Spleen (tissue), 11 donors: Measurements from ENCODE around the gene TRAPPC12. TPM values are rescaled to one million over a fixed set of nuclear protein-coding genes. Genes with fewer than 3 reads are reported as not detected.

Experiments used
- DNase-seq: peaks from one replicate; pipeline ENCODE4 v3.0.0-alpha.2; 2020
- H3K27ac ChIP-seq, 8 donors: fragments of 200-600 bp; sonication (generic) in 7 of 8; 1 replicate in 4 of 8; 2 replicates in 4 of 8; pipeline versions ENCODE4 v1.5.0 to v1.8.0; 2016 to 2021; ENCODE audit warnings: inconsistent platforms in 4 of 8, mild to moderate bottlenecking in 4 of 8, moderate library complexity in 1 of 8
- H3K27me3 ChIP-seq, 7 donors: fragments of 200-600 bp; sonication (generic) in 6 of 7; replicated peaks in 1 of 7; 1 replicate in 4 of 7; 2 replicates in 3 of 7; pipeline versions ENCODE4 v1.5.0 to v1.8.0; 2016 to 2021; ENCODE audit warnings: inconsistent platforms in 3 of 7, mild to moderate bottlenecking in 1 of 7
- H3K36me3 ChIP-seq, 6 donors: fragments of 200-600 bp; sonication (generic) in 5 of 6; 1 replicate in 4 of 6; 2 replicates in 2 of 6; pipeline versions ENCODE4 v1.5.0 to v1.8.0; 2016 to 2021; ENCODE audit warnings: inconsistent platforms in 2 of 6
- H3K4me1 ChIP-seq, 6 donors: fragments of 200-600 bp; sonication (generic) in 5 of 6; 1 replicate in 3 of 6; 2 replicates in 3 of 6; pipeline versions ENCODE4 v1.5.0 to v1.8.0; 2016 to 2021; ENCODE audit warnings: inconsistent platforms in 3 of 6
- H3K4me3 ChIP-seq, 8 donors: fragments of 200-600 bp; sonication (generic) in 7 of 8; 1 replicate in 4 of 8; 2 replicates in 4 of 8; pipeline versions ENCODE4 v1.5.0 to v1.8.0; 2016 to 2021; ENCODE audit warnings: inconsistent platforms in 4 of 8, mild to moderate bottlenecking in 4 of 8, moderate library complexity in 2 of 8
- H3K9me3 ChIP-seq, 8 donors: fragments of 200-600 bp; sonication (generic) in 7 of 8; 1 replicate in 4 of 8; 2 replicates in 4 of 8; pipeline versions ENCODE4 v1.5.0 to v1.8.0; 2016 to 2021; ENCODE audit warnings: inconsistent platforms in 4 of 8
- CTCF ChIP-seq, 11 experiments: fragments of 200-600 bp in 7 of 11; fragments of 450-650 bp in 4 of 11; sonication (generic) in 4 of 11; IDR thresholded peaks in 8 of 11; conservative IDR thresholded peaks in 3 of 11; 1 replicate in 7 of 11; 2 replicates in 4 of 11; pipeline versions ENCODE4 v1.4.0 to v1.8.0; 2016 to 2021; ENCODE audit warnings: antibody characterized with exemption in 11 of 11, inconsistent platforms in 4 of 11, mild to moderate bottlenecking in 1 of 11
- POLR2A ChIP-seq, 3 donors: fragments of 450-650 bp; IDR thresholded peaks; one replicate each; pipeline ENCODE4 v1.5.1; 2017; ENCODE audit warnings: antibody characterized with exemption in 3 of 3, mild to moderate bottlenecking in 1 of 3
- POLR2AphosphoS5 ChIP-seq, 3 donors: sonication (generic); formaldehyde crosslinking; IDR thresholded peaks; one replicate each; pipeline ENCODE4 v1.5.1; 2017; ENCODE audit warnings: antibody characterized with exemption in 3 of 3
- WGBS, 5 donors: extraction: QIAGEN DNeasy Blood & Tissue Kit in 3 of 5; methylation state at CpG; one replicate each; pipeline versions ENCODE4 v1.1.5 to v1.1.7; 2013 to 2018; 5-methylcytosine and 5-hydroxymethylcytosine counted together
- intact Hi-C: fragments of 100-400 bp; cut with DNase I; formaldehyde crosslinking; loops from one replicate; pipeline ENCODE4 v1.15.0; 2023; ENCODE audit warnings: low total_unique reads
- polyA plus RNA-seq, 3 donors: library from polyadenylated mRNA; stranded (reverse); fragments of 200-250 nt; gene quantifications; one replicate each; pipeline ENCODE4 v1.2.1, GENCODE V29; 2013
- total RNA-seq, 7 donors: library from RNA; depleted of rRNA in 3 of 7; stranded (reverse); fragments of >200 nt in 3 of 7; fragmentation: NEBNext Ultra II Directional in 4 of 7; extraction: Animal tissue kit (Norgen Biotek cat#: 25700) in 4 of 7; gene quantifications; one replicate each; pipeline versions ENCODE4 v1.1.0 to v1.2.1, GENCODE V29; 2016 to 2021
- donor health status: healthy with polysubstance abuse.
- donor health status: DM: no; HTN: no; CAD: no; lungs with moderate emphysema.
- donor health status: DM: no; HTN: no; CAD: no.
- donor health status: Bipolar disorder and iron deficiency.
- donor health status: healthy.
- donor health status: DM: no; HTN: no; CAD: no.
- donor health status: DM: yes; HTN: yes; CAD: no.

Gene TRAPPC12
- total and polyA plus RNA-seq, 10 donors, result 70.2 to 132 (median 97.1) TPM

- TF ChIP-seq POLR2AphosphoS5 (IDR thresholded peaks at IDR 0.05), result no peak
- no peak for TF ChIP-seq POLR2A (IDR thresholded peaks at IDR 0.05)
- TF ChIP-seq CTCF (IDR thresholded peaks at IDR 0.05 in 8 of 11, conservative IDR thresholded peaks at IDR 0.05 in 3 of 11), result no peak
- intact Hi-C loops, result no loop called here
- peak; percentile 64 for DNase-seq
- WGBS, 5 donors, result 90 to 95% (median 94%) methylated on average over 34 of the region's 34 CpGs
- no peak overlapping the region for H3K4me3 ChIP-seq
- H3K27me3 ChIP-seq, result no peaks in the 10 kb centered on the region
- H3K9me3 ChIP-seq, result peaks cover 0 to 10% (median 5%) of the 10 kb centered on the region in 8 donors
- peaks cover 0 to 5% (median 0%) of the 10 kb centered on the region in 6 donors for H3K4me1 ChIP-seq
- peaks cover 0 to 70% (median 13%) of the 10 kb centered on the region in 6 donors for H3K36me3 ChIP-seq
- no peak overlapping the region for H3K27ac ChIP-seq
Measured at GRCh38 chr2:3483986-3484960, 104.8 kb downstream of the TRAPPC12 start.

- no peak overlapping the region for H3K27ac ChIP-seq
- WGBS, 5 donors, result 91 to 97% (median 95%) methylated on average over 11 of the region's 11 CpGs
- no peak overlapping the region for H3K4me3 ChIP-seq
- intact Hi-C loops, result no loop called here
- peaks cover 0 to 10% (median 5%) of the 10 kb centered on the region in 8 donors for H3K9me3 ChIP-seq
- H3K27me3 ChIP-seq, result no peaks in the 10 kb centered on the region
- TF ChIP-seq POLR2A (IDR thresholded peaks at IDR 0.05) (no peak), POLR2AphosphoS5 (IDR thresholded peaks at IDR 0.05) (no peak), CTCF (IDR thresholded peaks at IDR 0.05 in 8 of 11, conservative IDR thresholded peaks at IDR 0.05 in 3 of 11) (no peak)
- peaks cover 0 to 4% (median 0%) of the 10 kb centered on the region in 6 donors for H3K4me1 ChIP-seq
- peak; percentile 66 for DNase-seq
- peaks cover 0 to 61% (median 8%) of the 10 kb centered on the region in 6 donors for H3K36me3 ChIP-seq
Measured at GRCh38 chr2:3485166-3485565, 105.7 kb downstream of the TRAPPC12 start.

- H3K27me3 ChIP-seq, result no peaks in the 10 kb centered on the region
- peaks cover 0 to 10% (median 5%) of the 10 kb centered on the region in 8 donors for H3K9me3 ChIP-seq
- H3K4me3 ChIP-seq, result no peak overlapping the region
- peak; percentile 67 for DNase-seq
- H3K4me1 ChIP-seq, result no peaks in the 10 kb centered on the region
- WGBS, 5 donors, result 92 to 97% (median 95%) methylated on average over 18 to 29 of the region's 29 CpGs
- intact Hi-C loops, result no loop called here
- TF ChIP-seq POLR2A (IDR thresholded peaks at IDR 0.05) (no peak), CTCF (IDR thresholded peaks at IDR 0.05 in 8 of 11, conservative IDR thresholded peaks at IDR 0.05 in 3 of 11) (no peak), POLR2AphosphoS5 (IDR thresholded peaks at IDR 0.05) (peak in 1 of 3 donors; percentile 26)
- peaks cover 0 to 49% (median 7%) of the 10 kb centered on the region in 6 donors for H3K36me3 ChIP-seq
- H3K27ac ChIP-seq, result no peak overlapping the region
Measured at GRCh38 chr2:3486047-3487027, 106.8 kb downstream of the TRAPPC12 start.
